GM20431 (cell line): Measurements from ENCODE around the gene C1QTNF6.

ENCODE experiments used
- in situ Hi-C: fragments of 300-500 bp; cut with MseI, MboI; formaldehyde crosslinking; loops from one replicate; pipeline ENCODE4 v1.15.0; 2020; ENCODE audit warnings: low sequenced_read_pairs; ENCODE audit not compliant: unreplicated experiment

The C1QTNF6 gene

DNA sequence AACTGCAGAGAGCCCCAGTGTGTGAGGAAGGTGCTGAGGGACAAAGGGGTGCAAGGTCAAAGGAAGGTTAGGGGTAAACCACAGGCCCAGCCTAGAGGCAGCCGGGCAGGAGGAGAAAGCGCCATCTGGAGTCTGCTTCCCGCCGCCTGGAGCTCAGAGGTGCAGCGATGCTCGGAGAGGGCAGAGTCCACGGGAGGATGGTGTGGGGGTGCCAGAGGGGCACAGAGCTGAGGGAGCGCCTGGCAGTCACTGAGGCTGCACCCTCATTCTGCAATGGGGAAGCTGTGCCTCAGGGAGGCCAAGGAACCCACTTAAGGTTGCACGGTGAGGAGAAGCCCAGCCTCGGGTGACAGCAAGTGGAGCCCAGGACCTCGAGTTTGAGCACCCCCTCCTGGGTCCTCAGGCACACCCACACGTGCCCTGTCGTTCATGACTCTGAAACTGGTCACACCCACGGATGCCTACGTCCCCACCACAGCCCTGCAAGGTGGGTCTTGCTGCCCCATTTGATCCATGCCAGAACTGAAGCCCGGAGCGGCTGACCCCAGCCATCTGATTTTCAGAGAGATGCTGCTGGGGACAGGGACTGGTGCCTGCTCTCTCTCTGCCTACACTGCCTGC, 39.9 kb downstream of the C1QTNF6 start:
- in situ Hi-C loops = no loop called here

DNA sequence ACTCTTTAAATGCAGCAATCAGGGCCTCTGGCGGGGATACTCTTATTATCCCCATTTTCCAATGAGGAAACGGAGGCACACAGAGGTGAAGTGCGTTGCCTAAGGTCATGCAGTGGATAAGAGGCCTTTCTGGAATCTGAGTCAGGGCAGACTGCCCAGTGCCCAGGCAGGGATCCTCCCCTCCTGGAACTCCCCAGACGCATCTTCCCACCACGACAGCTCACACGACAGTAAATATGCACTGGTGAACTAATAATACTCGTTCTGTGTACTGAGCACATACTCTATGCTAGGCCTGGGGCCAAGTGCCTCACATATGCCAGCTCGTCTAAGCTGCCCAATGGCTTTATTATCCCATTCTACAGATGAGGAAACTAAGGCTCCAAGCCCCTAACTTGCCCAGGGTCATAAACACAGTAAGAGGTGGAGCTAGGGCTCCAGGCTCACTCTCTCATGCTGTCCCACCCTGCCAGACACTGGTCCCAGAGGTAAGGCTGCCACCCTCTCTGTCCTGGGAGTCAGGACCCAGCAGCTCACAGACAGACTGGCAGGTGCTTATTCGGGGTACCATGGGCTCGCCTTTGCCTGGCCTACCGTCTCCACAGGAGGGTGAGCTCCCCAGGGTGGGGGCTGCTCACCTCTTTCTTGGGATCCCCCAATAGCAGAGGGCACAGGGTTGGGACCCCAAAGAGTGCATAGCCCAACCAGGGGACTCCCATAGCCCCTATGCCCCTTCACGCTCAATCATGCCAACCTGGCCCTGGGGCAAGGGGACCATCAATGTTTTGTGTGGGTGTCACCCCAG, 40.7 kb downstream of the C1QTNF6 start:
- in situ Hi-C loops = no loop called here

GRCh38 chr22:37146507-37147180, 41.4 kb downstream of the C1QTNF6 start:
- in situ Hi-C loops = no loop called here

GRCh38 chr22:37146051-37146385, 42.0 kb downstream of the C1QTNF6 start:
- in situ Hi-C loops = no loop called here

GRCh38 chr22:37145180-37146050, 42.6 kb downstream of the C1QTNF6 start:
- in situ Hi-C loops = no loop called here

DNA sequence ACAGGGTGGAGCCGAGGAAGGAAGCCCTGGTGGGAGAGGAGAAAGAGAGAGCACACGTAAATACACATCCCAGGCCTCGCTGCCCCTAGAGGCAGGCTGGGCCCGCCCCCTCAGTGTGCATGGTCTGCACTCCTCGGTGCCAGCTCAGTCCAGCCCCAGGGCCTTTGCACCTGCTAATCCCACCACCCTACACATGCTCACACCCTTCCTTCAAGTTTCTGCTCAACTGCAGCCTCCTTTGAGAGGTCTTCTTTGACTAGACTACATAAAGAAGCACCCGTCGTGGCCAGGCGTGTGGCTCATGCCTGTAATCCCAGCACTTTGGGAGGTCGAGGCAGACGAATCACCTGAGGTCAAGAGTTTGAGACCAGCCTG, 43.9 kb downstream of the C1QTNF6 start:
- in situ Hi-C loops = no loop called here

- in situ Hi-C loops = no loop called here
These were observed 46.1 kb downstream of the C1QTNF6 start for GRCh38 chr22:37141971-37142370.

DNA sequence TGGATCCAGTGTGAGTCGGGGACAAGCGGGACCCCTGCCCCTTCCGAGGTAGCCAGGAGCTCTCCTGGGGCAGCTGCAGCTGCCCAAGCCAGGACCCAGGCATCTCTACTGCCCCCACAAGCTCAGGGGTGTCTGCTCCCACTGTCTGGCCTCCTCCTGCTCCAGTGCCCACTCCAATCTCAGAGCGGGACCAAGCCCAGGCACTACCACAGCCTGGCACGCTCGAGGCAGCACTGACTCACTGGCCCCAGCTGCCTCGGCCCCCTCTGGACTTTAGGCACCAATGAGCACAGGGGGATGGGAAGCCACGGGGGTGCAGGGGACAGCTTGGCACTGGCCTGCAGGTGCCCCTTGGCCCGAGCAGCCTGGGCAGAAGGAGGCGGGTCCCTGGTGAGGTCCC, 46.6 kb downstream of the C1QTNF6 start:
- in situ Hi-C loops = no loop called here

- in situ Hi-C loops = no loop called here
These were observed 47.2 kb downstream of the C1QTNF6 start for GRCh38 chr22:37140686-37141323.

DNA sequence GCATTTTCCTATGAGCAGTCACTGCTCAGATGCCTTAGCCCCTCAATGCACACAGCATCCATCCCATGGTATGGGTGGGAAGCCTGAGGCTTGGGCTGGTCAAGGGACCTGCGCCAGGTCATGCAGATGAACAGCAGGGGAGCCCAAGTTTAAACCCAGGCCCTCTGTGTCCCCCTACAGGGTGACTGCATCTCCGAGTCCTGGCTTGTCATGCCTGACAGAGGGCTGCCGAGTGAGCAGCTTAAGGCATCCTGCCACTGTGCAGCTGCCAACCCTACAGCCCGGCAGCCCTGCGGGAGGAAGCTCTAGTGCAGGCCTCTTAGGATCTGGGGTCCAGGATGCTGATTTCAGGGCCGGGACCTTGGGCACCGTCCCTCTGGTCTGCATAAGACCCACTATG, 48.3 kb downstream of the C1QTNF6 start:
- in situ Hi-C loops = no loop called here

DNA sequence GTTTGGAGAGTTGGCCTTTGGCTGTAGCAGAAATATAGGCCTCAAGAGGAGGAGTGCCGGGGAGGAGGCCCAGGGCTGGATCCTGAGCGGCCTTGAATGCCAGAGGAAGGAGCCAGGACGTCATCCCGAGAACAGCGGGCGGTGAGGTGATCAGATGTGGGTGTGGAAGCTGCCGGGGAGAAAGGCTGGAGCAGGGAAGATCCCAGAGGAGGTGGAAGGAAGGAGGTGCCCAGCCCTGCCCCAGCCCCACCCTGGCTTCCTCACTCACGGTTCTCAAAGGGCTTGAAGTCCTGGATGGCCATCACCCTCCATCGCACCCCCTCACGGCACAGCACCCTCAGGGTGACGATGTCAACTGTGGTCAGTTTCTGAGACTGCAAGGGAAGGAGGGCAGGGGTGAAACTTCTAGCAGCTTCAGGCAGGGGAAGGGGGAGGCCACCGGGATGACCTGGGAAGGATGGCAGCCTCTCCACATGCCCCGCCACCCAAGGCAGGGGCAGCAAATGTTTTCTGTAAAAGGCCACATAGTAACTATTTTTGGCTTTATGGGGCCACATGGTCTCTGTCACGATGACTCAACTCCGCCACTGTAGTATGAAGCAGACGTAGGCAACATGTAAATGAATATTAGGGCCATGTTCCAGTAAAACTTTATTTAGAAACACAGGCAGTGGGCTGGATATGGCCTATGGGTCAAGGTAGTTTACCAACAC, 49.0 kb downstream of the C1QTNF6 start:
- in situ Hi-C loops = no loop called here

DNA sequence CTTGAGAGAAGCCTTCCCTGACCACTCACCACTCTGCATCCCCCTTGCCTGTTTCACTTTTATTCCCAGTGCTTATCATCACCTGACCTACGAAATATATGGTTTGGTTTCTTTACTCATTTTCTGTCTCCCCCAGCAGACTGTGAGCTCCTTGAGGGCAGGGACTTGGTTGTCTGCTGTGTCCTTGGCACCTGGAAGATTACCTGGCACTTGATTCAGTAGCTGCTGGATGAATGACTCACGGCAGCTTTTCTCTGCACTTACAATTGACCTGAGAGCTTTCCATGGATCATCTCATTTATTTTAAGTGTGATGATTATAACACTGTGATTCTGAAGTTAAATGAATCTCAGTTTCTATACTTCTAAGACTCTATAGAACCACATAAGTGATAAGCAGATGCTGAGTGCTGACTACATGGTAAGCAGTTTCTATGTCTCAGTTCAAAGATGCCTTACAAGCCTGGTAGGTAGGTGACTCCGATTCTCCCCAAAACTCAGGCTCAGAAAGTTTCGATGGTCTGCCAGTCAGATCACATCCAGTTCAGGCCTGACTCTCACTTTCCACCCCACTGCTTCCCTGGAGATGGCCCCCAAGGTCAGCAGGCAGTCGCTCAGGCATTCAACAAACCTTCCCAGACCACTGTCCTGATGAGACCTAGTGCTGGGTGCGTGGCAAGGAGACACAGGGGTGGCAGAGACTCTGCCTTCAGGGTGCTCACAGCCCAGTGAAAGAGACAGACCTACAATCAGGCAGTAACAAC, 50.0 kb downstream of the C1QTNF6 start:
- in situ Hi-C loops = no loop called here

DNA sequence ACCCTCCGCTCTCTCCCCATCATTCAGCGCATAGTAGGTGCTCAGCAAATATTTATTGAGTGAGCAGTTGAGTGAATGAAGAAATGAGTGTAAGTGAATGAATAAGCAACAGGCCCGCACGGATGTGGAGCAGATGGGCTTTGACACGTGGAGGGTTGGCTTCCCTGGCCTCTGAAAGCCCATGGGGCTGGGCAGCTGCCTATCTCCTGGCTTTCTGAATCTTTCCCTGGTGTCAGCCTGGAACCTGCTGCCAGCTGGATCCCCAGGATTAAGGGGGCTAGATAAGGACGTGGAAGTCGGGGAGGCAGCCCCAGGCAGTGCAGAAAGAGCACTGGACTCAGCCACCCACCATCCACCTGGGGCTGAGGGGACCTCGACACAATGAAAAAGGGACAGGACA, 50.9 kb downstream of the C1QTNF6 start:
- in situ Hi-C loops = no loop called here

DNA sequence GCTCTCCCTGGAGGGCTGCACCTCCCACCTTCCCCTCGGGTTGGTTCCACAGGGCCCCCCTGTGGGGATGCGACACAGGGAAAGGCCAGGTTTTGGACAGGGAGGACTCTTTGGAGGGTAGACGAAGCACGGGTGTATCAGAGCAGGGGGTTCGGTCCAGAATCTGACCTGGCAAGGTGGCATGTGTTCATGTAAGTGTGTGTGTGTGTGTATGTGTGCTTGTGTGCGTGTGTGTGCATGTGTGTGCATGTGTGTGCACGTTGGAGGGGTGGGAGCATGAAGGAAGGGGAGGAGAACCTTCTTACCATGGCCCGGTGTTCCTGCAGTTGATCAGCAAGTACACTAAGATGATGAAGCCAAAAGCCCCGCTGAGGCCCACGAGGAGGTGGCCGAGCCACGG, 53.0 kb downstream of the C1QTNF6 start:
- in situ Hi-C loops = no loop called here

GRCh38 chr22:37133304-37134018, 54.6 kb downstream of the C1QTNF6 start:
- in situ Hi-C loops = no loop called here

DNA sequence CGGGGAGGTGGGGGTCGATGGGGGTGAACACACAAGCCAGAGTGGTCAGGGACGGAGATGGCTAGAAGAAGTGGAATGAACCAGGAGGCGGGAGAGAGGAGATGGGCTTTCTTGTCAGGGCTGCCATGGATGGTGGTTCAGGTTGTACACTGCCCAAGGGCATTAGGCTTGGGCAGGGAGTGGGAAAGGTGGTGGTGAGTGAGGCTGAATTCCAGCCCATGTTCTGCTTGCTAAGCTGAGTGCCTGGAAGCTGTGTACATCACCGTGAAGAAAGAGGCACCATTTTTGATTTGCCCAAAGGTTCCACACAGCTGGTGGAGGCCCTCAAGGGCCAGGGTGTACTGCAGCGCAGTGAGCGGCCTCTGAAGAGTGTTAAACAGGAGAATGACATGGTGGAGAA, 55.3 kb downstream of the C1QTNF6 start:
- in situ Hi-C loops = no loop called here
